Endothelial cell of umbilical vein (primary cell): ENCODE results near the gene C3orf20. TPM values are rescaled to one million over a fixed set of nuclear protein-coding genes. Genes with fewer than 3 reads are reported as not detected.

ENCODE experiments used
- BruUV-seq: library from RNA; stranded (reverse); fragments of 400-500 nt; replicated peaks from 2 replicates; lab custom pipeline; 2021; lab: Mats Ljungman, UMichigan
- CTCF ChIA-PET: fragments of 300-600, 350-600 bp; sonication (Branson Sonifier 250); formaldehyde crosslinking; loops from one replicate; lab custom pipeline; 2021; ENCODE audit warnings: antibody characterized with exemption, inconsistent platforms; lab: Charles Lee
- POLR2A ChIA-PET: fragments of 300-600, 350-600 bp; sonication (Branson Sonifier 250); formaldehyde crosslinking; loops from one replicate; lab custom pipeline; 2021; ENCODE audit warnings: antibody characterized with exemption, inconsistent platforms; lab: Charles Lee
- DNase-seq: peaks from one replicate; pipeline ENCODE4 v3.0.0-alpha.2; 2011; ENCODE audit warnings: low read depth, low spot score
- FAIRE-seq: peaks from 2 replicates; lab custom pipeline; 2011; peaks lifted over from hg19 to GRCh38; lab: Jason Lieb, UNC
- H2AFZ ChIP-seq: 2 replicates; pipeline ENCODE4 v1.6.0; 2012; ENCODE audit warnings: low read depth, low read length, control low read depth, inconsistent platforms
- H3K27ac ChIP-seq: 2 replicates; pipeline ENCODE4 v1.5.1; 2011; ENCODE audit warnings: low read depth, mild to moderate bottlenecking, control low read depth, low read length, moderate library complexity; ENCODE audit not compliant: insufficient read depth
- H3K27me3 ChIP-seq, 2 experiments: 2 replicates each; pipeline versions ENCODE4 v1.6.0 to v1.6.1; 2011; ENCODE audit warnings: low read length in 2 of 2, mixed read lengths in 1 of 2; ENCODE audit not compliant: control insufficient read depth in 2 of 2, insufficient read depth in 2 of 2
- H3K36me3 ChIP-seq, 2 experiments: 2 replicates in 1 of 2; 3 replicates in 1 of 2; pipeline ENCODE4 v1.5.1; 2011; ENCODE audit warnings: low read length in 2 of 2, mild to moderate bottlenecking in 1 of 2, moderate library complexity in 1 of 2; ENCODE audit not compliant: control insufficient read depth in 2 of 2, insufficient read depth in 2 of 2; ENCODE audit errors: extremely low read depth in 1 of 2
- H3K4me1 ChIP-seq: 3 replicates; pipeline ENCODE4 v1.5.1; 2011; ENCODE audit warnings: mild to moderate bottlenecking, low read length; ENCODE audit not compliant: control insufficient read depth, insufficient read depth; ENCODE audit errors: extremely low read depth
- H3K4me2 ChIP-seq: 2 replicates; pipeline ENCODE4 v1.6.1; 2011; ENCODE audit warnings: low read length, control low read depth, mixed read lengths; ENCODE audit not compliant: insufficient read depth
- H3K4me3 ChIP-seq, 3 experiments: fragments of 200-600 bp in 1 of 3; sonication (generic), shearing (Covaris generic) in 1 of 3; replicated peaks in 1 of 3; 2 replicates each; pipeline ENCODE4 v1.5.1; 2011 to 2016; ENCODE audit warnings: control low read depth in 3 of 3, low read length in 3 of 3, mild to moderate bottlenecking in 2 of 3, inconsistent platforms in 1 of 3, low read depth in 1 of 3, moderate library complexity in 1 of 3; ENCODE audit not compliant: insufficient read depth in 1 of 3
- H3K79me2 ChIP-seq: 2 replicates; pipeline ENCODE4 v1.6.0; 2012; ENCODE audit warnings: low read length, inconsistent platforms; ENCODE audit not compliant: control insufficient read depth, insufficient read depth
- H3K9ac ChIP-seq: replicated peaks from 2 replicates; pipeline ENCODE3; 2011; ENCODE audit warnings: low read length, control low read depth; ENCODE audit not compliant: insufficient read depth; ENCODE audit errors: extremely low read depth
- H3K9me1 ChIP-seq: replicated peaks from 3 replicates; pipeline ENCODE4 v1.6.0; 2011; ENCODE audit warnings: mild to moderate bottlenecking, low read length; ENCODE audit not compliant: control insufficient read depth, insufficient read depth; ENCODE audit errors: extremely low read depth
- H3K9me3 ChIP-seq: replicated peaks from 2 replicates; pipeline ENCODE4 v1.5.1; 2012; ENCODE audit warnings: low read length, inconsistent platforms; ENCODE audit not compliant: control insufficient read depth, insufficient read depth
- H4K20me1 ChIP-seq: replicated peaks from 2 replicates; pipeline ENCODE3; 2011; ENCODE audit warnings: mild to moderate bottlenecking, low read length; ENCODE audit not compliant: control insufficient read depth, insufficient read depth; ENCODE audit errors: extremely low read depth
- EZH2 ChIP-seq: IDR thresholded peaks from 2 replicates; pipeline ENCODE4 v1.6.1; 2012; ENCODE audit warnings: borderline replicate concordance, low read depth, mild to moderate bottlenecking, moderate library complexity, low read length, inconsistent platforms; ENCODE audit not compliant: severe bottlenecking
- FOS ChIP-seq: IDR thresholded peaks from 2 replicates; pipeline ENCODE4 v1.6.1; 2011; ENCODE audit warnings: mild to moderate bottlenecking, low read length, moderate library complexity, borderline replicate concordance; ENCODE audit not compliant: insufficient read depth
- GATA2 ChIP-seq: IDR thresholded peaks from 2 replicates; pipeline ENCODE4 v1.7.0; 2011; ENCODE audit warnings: low read depth, mild to moderate bottlenecking, moderate library complexity, mixed read lengths, low read length; ENCODE audit not compliant: insufficient read length, insufficient read depth
- JUN ChIP-seq: IDR thresholded peaks from 2 replicates; pipeline ENCODE4 v1.6.1; 2011; ENCODE audit warnings: borderline replicate concordance, low read depth; ENCODE audit not compliant: insufficient read length, insufficient read depth
- MYC ChIP-seq: IDR thresholded peaks from one replicate; pipeline ENCODE4 v1.6.1; 2011; ENCODE audit warnings: mild to moderate bottlenecking, low read depth, low read length
- POLR2A ChIP-seq: IDR thresholded peaks from 2 replicates; pipeline ENCODE4 v1.6.1; 2012; ENCODE audit warnings: low read depth, mild to moderate bottlenecking, control low read depth, low read length
- POLR2AphosphoS5 ChIP-seq: IDR thresholded peaks from 2 replicates; pipeline ENCODE4 v1.6.1; 2012; ENCODE audit warnings: low read depth, mild to moderate bottlenecking, control low read depth, low read length, moderate library complexity; ENCODE audit not compliant: insufficient read depth
- dilution Hi-C: fragments of 300-500 bp; cut with MboI; formaldehyde crosslinking; loops from one replicate; pipeline ENCODE4 v1.15.0; 2019; ENCODE audit warnings: low sequenced_read_pairs; ENCODE audit not compliant: extremely low pct_ligation_motif_present
- intact Hi-C: fragments of 100-400 bp; cut with micrococcal nuclease; formaldehyde crosslinking; loops from one replicate; pipeline ENCODE4 v1.10.0; 2022
- polyA plus RNA-seq, 4 experiments: library from polyadenylated mRNA; depleted of rRNA in 3 of 4; stranded (reverse) in 3 of 4; unstranded in 1 of 4; fragments of >200 nt; gene quantifications; 2 replicates each; pipeline versions ENCODE4 v1.2.1 to v1.2.3, GENCODE V29; 2011 to 2012; ENCODE audit warnings: missing spikeins in 1 of 4
- total RNA-seq: library from RNA; stranded (reverse); gene quantifications from 2 replicates; pipeline ENCODE4 v1.2.3, GENCODE V29; 2021
- TF ChIP-seq, protein P1 (sequence below): IDR thresholded peaks from 2 replicates; pipeline ENCODE4 v1.6.1; 2011; ENCODE audit not compliant: insufficient read depth, insufficient read length
- TF ChIP-seq, protein P2 (sequence below), 2 donors: IDR thresholded peaks; 1 replicate in 1 of 2; 2 replicates in 1 of 2; pipeline ENCODE4 v1.5.1; 2011; ENCODE audit warnings: low read length in 2 of 2, mild to moderate bottlenecking in 2 of 2, moderate library complexity in 2 of 2, control low read depth in 1 of 2, inconsistent platforms in 1 of 2, low read depth in 1 of 2; ENCODE audit not compliant: insufficient read depth in 1 of 2; ENCODE audit errors: extremely low read depth in 1 of 2

Gene C3orf20
- total and polyA plus RNA-seq, 2 donors (not counting 3 experiments of a cell fraction or from before 2014, with no cell fraction given) = not detected

DNA sequence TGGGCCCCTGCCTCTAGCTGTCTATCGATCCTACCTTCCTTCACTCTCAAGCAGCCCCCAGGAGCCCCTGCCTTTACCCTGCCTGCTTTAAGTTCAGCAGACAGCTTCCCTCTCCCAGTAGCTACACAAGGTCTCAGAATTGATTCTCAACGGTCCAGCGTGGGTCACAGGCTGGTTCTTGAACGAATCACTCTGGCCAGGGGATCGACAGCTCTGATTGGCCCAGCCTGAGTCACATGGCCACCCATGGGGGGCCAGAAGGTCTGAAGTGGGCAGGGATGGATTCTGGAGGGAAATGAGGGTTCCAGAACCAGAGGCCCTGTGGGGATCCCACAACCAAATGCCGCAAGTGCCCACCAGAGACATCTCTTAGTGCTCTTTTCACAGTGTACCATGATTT, 47.1 kb upstream of the C3orf20 start:
- Histone ChIP-seq H3K27me3 (peaks cover 4 to 7% of the 10 kb centered on the region in 2 experiments), H2AFZ (no peak overlapping the region), H3K9me1 (no peaks in the 10 kb centered on the region), H3K4me2 (no peak overlapping the region), H3K4me1 (no peaks in the 10 kb centered on the region), H3K9ac (no peak overlapping the region), H3K27ac (no peak overlapping the region), H3K36me3 (no peaks in the 10 kb centered on the region), H3K79me2 (no peaks in the 10 kb centered on the region), H3K9me3 (no peaks in the 10 kb centered on the region), H4K20me1 (no peaks in the 10 kb centered on the region), H3K4me3 (no peak overlapping the region)
- DNase-seq (no peak), FAIRE-seq (no peak)
- dilution Hi-C loops (no loop called here), intact Hi-C loops (no loop called here)
- POLR2A ChIA-PET = no interaction called here
- BruUV-seq = no TSS peak
- no peak for TF ChIP-seq FOS
- no peak for TF ChIP-seq GATA2
- TF ChIP-seq, protein P1, sequence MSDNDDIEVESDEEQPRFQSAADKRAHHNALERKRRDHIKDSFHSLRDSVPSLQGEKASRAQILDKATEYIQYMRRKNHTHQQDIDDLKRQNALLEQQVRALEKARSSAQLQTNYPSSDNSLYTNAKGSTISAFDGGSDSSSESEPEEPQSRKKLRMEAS = no peak
- TF ChIP-seq POLR2A = no peak
- no peak for TF ChIP-seq POLR2AphosphoS5
- no peak for TF ChIP-seq MYC
- no peak for TF ChIP-seq EZH2
- TF ChIP-seq, protein P2, sequence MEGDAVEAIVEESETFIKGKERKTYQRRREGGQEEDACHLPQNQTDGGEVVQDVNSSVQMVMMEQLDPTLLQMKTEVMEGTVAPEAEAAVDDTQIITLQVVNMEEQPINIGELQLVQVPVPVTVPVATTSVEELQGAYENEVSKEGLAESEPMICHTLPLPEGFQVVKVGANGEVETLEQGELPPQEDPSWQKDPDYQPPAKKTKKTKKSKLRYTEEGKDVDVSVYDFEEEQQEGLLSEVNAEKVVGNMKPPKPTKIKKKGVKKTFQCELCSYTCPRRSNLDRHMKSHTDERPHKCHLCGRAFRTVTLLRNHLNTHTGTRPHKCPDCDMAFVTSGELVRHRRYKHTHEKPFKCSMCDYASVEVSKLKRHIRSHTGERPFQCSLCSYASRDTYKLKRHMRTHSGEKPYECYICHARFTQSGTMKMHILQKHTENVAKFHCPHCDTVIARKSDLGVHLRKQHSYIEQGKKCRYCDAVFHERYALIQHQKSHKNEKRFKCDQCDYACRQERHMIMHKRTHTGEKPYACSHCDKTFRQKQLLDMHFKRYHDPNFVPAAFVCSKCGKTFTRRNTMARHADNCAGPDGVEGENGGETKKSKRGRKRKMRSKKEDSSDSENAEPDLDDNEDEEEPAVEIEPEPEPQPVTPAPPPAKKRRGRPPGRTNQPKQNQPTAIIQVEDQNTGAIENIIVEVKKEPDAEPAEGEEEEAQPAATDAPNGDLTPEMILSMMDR (IDR thresholded peaks at IDR 0.05; ENCODE audit: extremely low read depth in 1 of 2, insufficient read depth in 1 of 2, low read depth in 1 of 2, low read length in 2 of 2) = no peak
- no peak for TF ChIP-seq JUN
- CTCF ChIA-PET = no interaction called here
